Peyer's patch (tissue), 4 donors: ENCODE data around the gene EFCAB5. TPM values are rescaled to one million over a fixed set of nuclear protein-coding genes. Genes with fewer than 3 reads are reported as not detected.
"Not testable (repeated sequence)": the region's sequence is repeated elsewhere in the genome, so short reads cannot be mapped to it uniquely, and the experiment has no call there.

Experiments used
- DNase-seq, 3 donors: peaks; one replicate each; pipeline ENCODE4 v3.0.0-alpha.2; 2017 to 2019
- H3K27ac ChIP-seq, 4 donors: fragments of 200-600 bp; sonication (generic); one replicate each; pipeline ENCODE4 v1.5.1; 2016 to 2019
- H3K27me3 ChIP-seq, 2 donors: fragments of 200-600 bp; sonication (generic); one replicate each; pipeline ENCODE4 v1.5.1; 2019
- H3K36me3 ChIP-seq, 3 donors: fragments of 200-600 bp; sonication (generic); one replicate each; pipeline ENCODE4 v1.5.1; 2016 to 2019
- H3K4me1 ChIP-seq, 4 donors: fragments of 200-600 bp; sonication (generic); one replicate each; pipeline ENCODE4 v1.5.1; 2016 to 2019
- H3K4me3 ChIP-seq, 4 donors: fragments of 200-600 bp; sonication (generic); 1 replicate in 3 of 4; 2 replicates in 1 of 4; pipeline ENCODE4 v1.5.1; 2016 to 2019; ENCODE audit warnings: mild to moderate bottlenecking in 1 of 4
- H3K9me3 ChIP-seq, 4 donors: fragments of 200-600 bp; sonication (generic); one replicate each; pipeline ENCODE4 v1.5.1; 2016 to 2019; ENCODE audit warnings: mild to moderate bottlenecking in 1 of 4
- CTCF ChIP-seq, 6 experiments: fragments of 450-650 bp in 4 of 6; fragments of 200-600 bp in 2 of 6; sonication (generic) in 1 of 6; IDR thresholded peaks; one replicate each; pipeline ENCODE4 v1.5.1; 2017 to 2019; ENCODE audit warnings: antibody characterized with exemption in 6 of 6, mild to moderate bottlenecking in 3 of 6, moderate library complexity in 1 of 6
- POLR2A ChIP-seq, 2 donors: fragments of 450-650 bp; IDR thresholded peaks; one replicate each; pipeline ENCODE4 v1.5.1; 2017; ENCODE audit warnings: antibody characterized with exemption in 2 of 2, mild to moderate bottlenecking in 2 of 2, moderate library complexity in 2 of 2
- total RNA-seq, 4 donors: library from RNA; depleted of rRNA; stranded (reverse); fragments of >200 nt; gene quantifications; one replicate each; pipeline ENCODE4 v1.1.0, GENCODE V29; 2016

Gene EFCAB5
- 1 to 10 TPM in 3 of 4 donors, under 1 TPM in 1; 0.53 to 5.8 (median 1.6) TPM for total RNA-seq

DNA sequence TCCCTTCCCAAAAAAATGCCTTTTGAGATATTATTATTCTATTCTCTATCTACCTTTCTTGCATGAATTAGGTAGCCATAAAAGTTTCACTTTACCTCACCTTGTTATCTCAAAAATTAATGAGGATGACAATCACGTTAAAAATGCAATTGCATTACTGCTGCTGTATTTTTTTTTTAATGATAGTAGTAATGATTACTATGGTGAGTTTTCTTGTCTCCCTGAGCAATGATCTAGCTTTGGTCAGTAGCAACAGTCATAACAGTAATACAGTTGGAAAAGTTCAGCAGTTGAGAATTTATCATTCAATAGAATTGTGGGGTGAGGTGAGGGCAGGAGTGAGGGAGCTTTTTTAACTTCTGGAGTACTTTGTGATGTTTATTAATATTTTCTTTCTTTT, at the start of gene EFCAB5:
Gene EFCAB5, plus strand, starts transcription at position 301 of the 400 bp plus-strand sequence. CDS start 163 bp downstream, outside the sequence.
- no peaks in the 10 kb centered on the region for H3K9me3 ChIP-seq
- no peak within 1 kb of the TSS for H3K4me3 ChIP-seq
- H3K27me3 ChIP-seq = no peaks in the 10 kb centered on the region
- no peak for TF ChIP-seq CTCF (IDR thresholded peaks at IDR 0.05)
- TF ChIP-seq POLR2A (IDR thresholded peaks at IDR 0.05) = no peak
- DNase-seq = no peak
- H3K27ac ChIP-seq = no peak within 1 kb of the TSS
- H3K4me1 ChIP-seq = no peaks in the 10 kb centered on the region
- no peaks in the 10 kb centered on the region for H3K36me3 ChIP-seq

DNA sequence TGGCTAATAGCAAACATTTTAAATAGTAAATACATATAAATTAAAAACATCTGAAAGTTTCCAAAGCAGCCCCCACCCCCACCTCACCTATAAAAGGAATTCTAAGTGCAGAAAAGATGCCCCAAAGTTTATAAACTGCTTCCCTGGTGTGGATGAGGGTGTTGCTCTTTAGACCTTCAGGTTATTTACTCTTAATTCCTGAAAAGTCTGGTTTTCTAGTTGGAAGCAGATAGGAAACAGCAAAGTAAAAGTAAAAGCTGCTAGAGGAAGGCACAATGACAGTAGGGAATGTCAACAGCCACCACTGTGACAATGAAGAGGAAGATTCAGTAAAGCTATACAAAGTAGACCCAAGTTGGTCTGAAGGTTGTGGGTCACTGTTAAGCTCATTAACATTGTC, 49.2 kb upstream of the EFCAB5 start:
- H3K36me3 ChIP-seq = no peaks in the 10 kb centered on the region
- H3K4me3 ChIP-seq = no peak overlapping the region
- DNase-seq = no peak
- H3K27ac ChIP-seq = no peak overlapping the region
- TF ChIP-seq POLR2A (IDR thresholded peaks at IDR 0.05) (no peak), CTCF (IDR thresholded peaks at IDR 0.05) (no peak)
- no peaks in the 10 kb centered on the region for H3K9me3 ChIP-seq
- no peaks in the 10 kb centered on the region for H3K27me3 ChIP-seq
- no peaks in the 10 kb centered on the region for H3K4me1 ChIP-seq

DNA sequence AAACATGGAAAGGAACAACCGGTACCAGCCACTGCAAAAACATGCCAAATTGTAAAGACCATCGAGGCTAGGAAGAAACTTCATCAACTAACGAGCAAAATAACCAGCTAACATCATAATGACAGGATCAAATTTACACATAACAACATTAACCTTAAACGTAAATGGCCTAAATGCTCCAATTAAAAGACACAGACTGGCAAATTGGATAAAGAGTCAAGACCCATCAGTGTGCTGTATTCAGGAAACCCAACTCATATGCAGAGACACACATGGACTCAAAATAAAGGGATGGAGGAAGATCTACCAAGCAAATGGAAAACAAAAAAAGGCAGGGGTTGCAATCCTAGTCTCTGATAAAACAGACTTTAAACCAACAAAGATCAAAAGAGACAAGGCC, 44.3 kb upstream of the EFCAB5 start:
- not testable (repeated sequence) for H3K4me3 ChIP-seq, H3K27me3 ChIP-seq, H3K9me3 ChIP-seq, H3K4me1 ChIP-seq, DNase-seq, H3K36me3 ChIP-seq, H3K27ac ChIP-seq

- no peaks in the 10 kb centered on the region for H3K27me3 ChIP-seq
- H3K36me3 ChIP-seq = no peaks in the 10 kb centered on the region
- H3K4me3 ChIP-seq = no peak overlapping the region
Observed at GRCh38 chr17:29903471-29903870, 38.0 kb upstream of the EFCAB5 start.

GRCh38 chr17:29905086-29905878, 36.2 kb upstream of the EFCAB5 start:
- no peak for DNase-seq
- no peaks in the 10 kb centered on the region for H3K27me3 ChIP-seq
- H3K27ac ChIP-seq = no peak overlapping the region
- H3K4me3 ChIP-seq = no peak overlapping the region
- H3K36me3 ChIP-seq = no peaks in the 10 kb centered on the region
- no peak for TF ChIP-seq CTCF (IDR thresholded peaks at IDR 0.05)
- no peaks in the 10 kb centered on the region for H3K4me1 ChIP-seq
- no peaks in the 10 kb centered on the region for H3K9me3 ChIP-seq

More at GRCh38 chr17:29903471-29903870, 38.0 kb upstream of the EFCAB5 start:
- H3K4me1 ChIP-seq = no peaks in the 10 kb centered on the region
- H3K9me3 ChIP-seq = no peaks in the 10 kb centered on the region
- TF ChIP-seq CTCF (IDR thresholded peaks at IDR 0.05) = no peak
- no peak for TF ChIP-seq POLR2A (IDR thresholded peaks at IDR 0.05)
- no peak for DNase-seq
- no peak overlapping the region for H3K27ac ChIP-seq

- TF ChIP-seq CTCF (IDR thresholded peaks at IDR 0.05) (no peak), POLR2A (IDR thresholded peaks at IDR 0.05) (no peak)
- DNase-seq = no peak
Observed at GRCh38 chr17:29905879-29906167, 35.6 kb upstream of the EFCAB5 start.

More at GRCh38 chr17:29905879-29906167, 35.6 kb upstream of the EFCAB5 start:
- Histone ChIP-seq H3K4me3 (no peak overlapping the region), H3K27ac (no peak overlapping the region), H3K9me3 (no peaks in the 10 kb centered on the region), H3K36me3 (no peaks in the 10 kb centered on the region), H3K27me3 (no peaks in the 10 kb centered on the region), H3K4me1 (no peaks in the 10 kb centered on the region)
